GM23248 (cell line): Measurements from ENCODE around the gene BCL2L11.

Experiments
- EZH2 ChIP-seq: fragments of 200-600 bp; sonication (generic); IDR thresholded peaks from 2 replicates; pipeline ENCODE4 v1.6.1; 2018; ENCODE audit warnings: antibody characterized with exemption, mild to moderate bottlenecking; ENCODE audit not compliant: insufficient read depth, poor library complexity, severe bottlenecking
- EZH2phosphoT487 ChIP-seq: fragments of 200-600 bp; sonication (generic); IDR thresholded peaks from 2 replicates; pipeline ENCODE4 v1.6.1; 2018; ENCODE audit warnings: antibody characterized with exemption, moderate library complexity, mild to moderate bottlenecking, low read depth; ENCODE audit not compliant: insufficient read depth

DNA sequence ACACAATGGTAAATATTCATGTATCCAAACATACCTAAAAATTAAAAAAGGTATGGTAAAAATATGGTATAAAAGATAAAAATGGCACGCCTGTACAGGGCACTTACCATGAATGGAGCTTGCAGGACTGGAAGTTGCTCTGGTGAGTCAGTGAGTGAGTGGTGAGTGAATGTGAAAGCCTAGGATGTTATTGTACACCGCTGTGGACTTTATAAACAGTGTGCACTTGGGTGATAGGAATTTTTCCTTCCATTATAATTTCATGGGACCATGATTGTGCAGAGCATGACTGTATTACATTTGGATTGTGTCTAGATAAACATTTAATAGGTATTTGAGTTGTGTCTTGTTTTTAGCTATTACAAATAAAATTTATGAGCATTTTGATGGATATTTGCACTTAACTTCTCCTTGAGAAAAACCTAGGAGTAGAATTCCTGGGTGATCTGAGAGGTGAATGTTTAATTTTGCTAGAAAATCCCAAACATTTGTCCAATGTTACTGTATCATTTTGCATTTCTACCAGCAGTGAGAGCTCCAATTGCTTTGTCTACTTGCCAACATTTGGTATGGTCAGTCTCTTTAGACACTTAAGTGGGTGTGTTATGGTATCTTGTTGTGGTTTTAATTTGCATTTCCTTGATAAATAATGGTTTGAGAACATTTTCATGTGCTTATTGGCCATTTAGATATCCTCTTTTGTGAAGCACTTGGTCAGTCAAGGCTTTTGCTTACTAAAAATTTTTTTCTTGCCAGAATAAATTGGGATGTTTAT lies 81.7 kb downstream of the BCL2L11 start:
- TF ChIP-seq EZH2phosphoT487, result no peak
- TF ChIP-seq EZH2, result no peak
